Fibroblast of the aortic adventitia (primary cell): ENCODE measurements around the gene PPP1R3D. TPM values are rescaled to one million over a fixed set of nuclear protein-coding genes. Genes with fewer than 3 reads are reported as not detected.

Experiments
- DNase-seq: peaks from one replicate; pipeline ENCODE4 v3.0.0-alpha.2; 2010; ENCODE audit warnings: low read depth
- H3K4me3 ChIP-seq: 2 replicates; pipeline ENCODE4 v1.5.1; 2011; ENCODE audit warnings: low read depth, mild to moderate bottlenecking, control low read depth, low read length, moderate library complexity
- total RNA-seq: library from RNA; depleted of rRNA; stranded (reverse); fragments of >200 nt; gene quantifications from 2 replicates; pipeline ENCODE4 v1.2.3, GENCODE V29; 2012; ENCODE audit warnings: low replicate concordance
- TF ChIP-seq, protein P1 (sequence below): IDR thresholded peaks from 2 replicates; pipeline ENCODE4 v1.5.1; 2011; ENCODE audit warnings: mild to moderate bottlenecking, low read length, control low read depth, inconsistent platforms; ENCODE audit not compliant: insufficient read depth

PPP1R3D gene
- total RNA-seq, 1 donor: 5.6 TPM

DNA sequence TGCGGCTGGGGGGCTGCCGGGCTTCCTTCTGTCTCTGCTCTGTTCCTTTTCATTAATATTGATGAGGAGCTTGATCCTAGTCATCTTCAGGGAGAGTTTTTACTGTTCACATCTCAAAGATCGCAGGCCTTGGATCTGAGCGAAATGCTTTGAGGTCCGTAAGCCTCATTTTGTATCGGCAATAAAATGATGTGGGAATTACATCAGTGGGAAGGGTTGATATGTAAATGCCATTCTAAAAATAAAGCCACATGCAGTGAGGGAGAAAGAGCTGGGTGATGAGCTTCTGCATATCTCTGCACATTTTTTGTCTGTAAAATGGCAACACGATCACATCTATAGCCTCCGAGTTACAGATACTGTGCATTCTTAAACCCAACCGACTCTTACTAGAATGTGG lies 43.0 kb upstream of the PPP1R3D start:
- H3K4me3 ChIP-seq: no peak overlapping the region
- TF ChIP-seq, protein P1, sequence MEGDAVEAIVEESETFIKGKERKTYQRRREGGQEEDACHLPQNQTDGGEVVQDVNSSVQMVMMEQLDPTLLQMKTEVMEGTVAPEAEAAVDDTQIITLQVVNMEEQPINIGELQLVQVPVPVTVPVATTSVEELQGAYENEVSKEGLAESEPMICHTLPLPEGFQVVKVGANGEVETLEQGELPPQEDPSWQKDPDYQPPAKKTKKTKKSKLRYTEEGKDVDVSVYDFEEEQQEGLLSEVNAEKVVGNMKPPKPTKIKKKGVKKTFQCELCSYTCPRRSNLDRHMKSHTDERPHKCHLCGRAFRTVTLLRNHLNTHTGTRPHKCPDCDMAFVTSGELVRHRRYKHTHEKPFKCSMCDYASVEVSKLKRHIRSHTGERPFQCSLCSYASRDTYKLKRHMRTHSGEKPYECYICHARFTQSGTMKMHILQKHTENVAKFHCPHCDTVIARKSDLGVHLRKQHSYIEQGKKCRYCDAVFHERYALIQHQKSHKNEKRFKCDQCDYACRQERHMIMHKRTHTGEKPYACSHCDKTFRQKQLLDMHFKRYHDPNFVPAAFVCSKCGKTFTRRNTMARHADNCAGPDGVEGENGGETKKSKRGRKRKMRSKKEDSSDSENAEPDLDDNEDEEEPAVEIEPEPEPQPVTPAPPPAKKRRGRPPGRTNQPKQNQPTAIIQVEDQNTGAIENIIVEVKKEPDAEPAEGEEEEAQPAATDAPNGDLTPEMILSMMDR: no peak
- no peak for DNase-seq

DNA sequence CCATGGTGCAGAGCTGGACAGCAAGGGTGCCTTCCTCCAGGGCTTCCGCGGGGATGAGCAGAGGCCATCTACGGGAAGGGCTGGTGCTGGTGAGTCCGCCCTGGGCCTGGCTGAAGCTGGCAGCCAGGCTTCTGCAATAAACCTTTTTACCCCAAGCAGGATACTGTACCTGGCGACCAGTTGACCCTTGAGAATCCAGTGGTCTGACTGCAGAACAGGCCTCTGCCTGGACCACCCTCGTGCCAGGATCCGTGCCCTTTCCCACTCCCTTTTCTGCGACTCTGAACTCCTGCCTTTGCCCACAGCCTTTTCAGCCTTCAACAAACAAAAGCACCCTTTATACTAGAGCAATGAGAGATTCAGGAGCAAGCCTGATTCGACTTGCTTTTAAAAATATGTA lies 37.0 kb upstream of the PPP1R3D start:
- TF ChIP-seq, protein P1: no peak
- DNase-seq: no peak
- H3K4me3 ChIP-seq: no peak overlapping the region

GRCh38 chr20:59976156-59976782 lies 36.2 kb upstream of the PPP1R3D start:
- TF ChIP-seq, protein P1: no peak
- DNase-seq: no peak
- no peak overlapping the region for H3K4me3 ChIP-seq

- no peak for DNase-seq
- TF ChIP-seq, protein P1: no peak
Observed at GRCh38 chr20:59972037-59972801, 32.1 kb upstream of the PPP1R3D start.

DNA sequence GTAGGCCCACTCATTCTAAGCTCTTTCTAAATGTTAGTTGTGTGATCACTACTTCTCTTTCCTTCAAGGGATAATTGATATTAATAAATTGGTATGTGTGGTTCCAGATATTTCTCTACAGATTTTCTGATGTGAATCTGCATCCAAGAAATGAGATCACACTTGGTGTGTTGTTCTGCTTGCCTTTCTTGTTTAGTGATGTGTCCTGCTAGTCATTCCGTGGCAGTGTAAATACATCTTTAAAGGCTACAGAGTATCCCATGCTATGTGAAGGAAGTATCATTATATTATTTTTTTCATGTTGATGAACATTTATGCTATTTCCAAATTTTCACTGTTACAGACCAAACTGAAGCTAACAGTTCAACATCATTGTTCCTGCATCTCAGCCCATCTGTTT lies 31.3 kb upstream of the PPP1R3D start:
- no peak for DNase-seq
- no peak overlapping the region for H3K4me3 ChIP-seq
- TF ChIP-seq, protein P1: no peak

More at GRCh38 chr20:59972037-59972801, 32.1 kb upstream of the PPP1R3D start:
- H3K4me3 ChIP-seq: no peak overlapping the region

DNA sequence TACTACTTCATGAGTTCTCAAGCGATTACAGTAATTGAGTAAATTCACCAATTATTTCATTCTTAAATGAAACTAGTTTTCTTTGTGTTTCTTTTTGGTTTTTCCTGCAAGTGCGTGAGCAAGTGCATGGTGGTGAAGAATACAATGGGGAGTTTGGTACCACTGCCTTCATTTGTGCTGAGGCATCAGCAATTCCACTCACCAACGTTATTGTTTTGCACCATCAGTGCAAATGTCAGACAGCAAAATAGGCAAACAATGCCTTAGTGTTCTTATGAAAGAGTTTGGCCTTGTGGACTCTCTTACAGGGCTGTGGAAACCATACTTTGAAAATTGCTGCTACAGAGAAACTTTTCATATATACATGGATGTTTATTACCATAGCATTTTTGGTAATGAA lies 26.3 kb upstream of the PPP1R3D start:
- H3K4me3 ChIP-seq: no peak overlapping the region
- no peak for DNase-seq
- TF ChIP-seq, protein P1: no peak
